Measurements from ENCODE around the gene S100A5.
"Not testable (repeated sequence)": the region's sequence is repeated elsewhere in the genome, so short reads cannot be mapped to it uniquely, and the experiment has no call there.

The S100A5 gene

DNA sequence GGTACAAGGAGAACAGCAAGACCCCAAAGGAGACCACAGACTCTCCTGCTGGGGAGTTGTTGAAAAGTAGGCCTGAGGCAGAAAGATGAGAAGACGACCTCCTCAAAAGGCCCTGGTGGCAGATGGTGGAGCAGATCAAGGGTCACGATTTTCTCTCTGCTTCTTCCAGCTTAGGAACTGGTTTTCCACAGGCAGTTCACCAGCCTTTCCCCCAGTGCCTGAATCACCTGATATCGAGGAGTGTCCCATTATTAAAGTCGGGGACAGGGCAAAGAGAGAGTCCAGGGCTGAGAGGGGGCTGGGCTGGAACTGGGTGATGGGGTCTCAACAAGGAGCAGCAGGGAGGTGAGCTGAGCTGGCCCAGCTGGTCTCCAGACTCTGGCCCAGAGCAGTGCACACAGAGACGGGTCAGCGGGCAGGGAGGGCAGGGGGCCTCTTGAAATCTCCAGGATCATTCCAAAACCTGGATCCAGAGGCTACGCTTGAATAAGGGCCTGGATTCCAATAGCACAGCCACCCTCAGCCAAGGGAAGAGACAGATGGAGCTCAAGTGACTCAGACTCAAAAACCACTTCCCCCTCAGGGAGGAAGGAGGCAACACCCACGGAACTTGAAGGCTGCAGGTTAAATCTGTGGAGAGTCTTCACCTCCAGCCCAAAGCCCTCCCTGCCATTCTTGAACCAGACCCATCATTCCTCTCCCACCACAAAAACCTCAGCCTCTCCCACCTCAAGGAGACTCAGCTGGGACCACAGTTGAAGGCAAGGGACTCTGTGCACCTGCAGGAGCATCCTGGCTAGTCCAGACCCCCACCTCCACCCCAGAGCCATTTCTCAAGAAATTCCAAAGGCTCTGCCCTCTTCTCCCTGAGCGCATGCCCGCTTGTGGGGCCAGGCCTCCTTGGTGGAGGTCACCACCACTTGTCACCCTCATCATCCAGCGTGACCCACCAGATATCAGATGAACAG, at the start of gene S100A5:
TSS of gene S100A5 (minus strand) at position 541 of the 968 bp plus-strand sequence. CDS start 743 bp downstream, outside the sequence.
- DNase-seq (ENCODE audit: low read depth) = peak; percentile 48

DNA sequence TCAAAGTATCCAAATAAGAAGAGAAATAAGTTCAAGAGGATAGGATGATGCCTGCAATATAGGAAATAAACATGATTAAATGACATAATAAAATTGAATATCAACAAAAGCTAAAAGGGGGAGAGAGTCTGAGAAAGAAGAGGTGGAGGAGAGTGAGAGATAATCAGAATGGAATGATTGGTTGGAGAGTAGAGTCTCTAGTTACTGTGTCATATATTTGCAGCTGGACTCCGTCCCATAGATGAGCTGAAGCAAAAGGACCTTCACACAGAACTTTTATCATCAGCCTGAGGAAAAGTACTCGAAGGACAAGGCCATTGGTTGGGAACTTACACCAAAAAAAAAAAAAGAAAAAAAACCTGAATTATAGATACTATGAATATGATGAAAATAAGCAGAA, 47.7 kb upstream of the S100A5 start:
- no peak for DNase-seq (ENCODE audit: low read depth)

GRCh38 chr1:153588033-153588432, 47.3 kb upstream of the S100A5 start:
- DNase-seq (ENCODE audit: low read depth) = not testable (repeated sequence)

- no peak for DNase-seq (ENCODE audit: low read depth)
Observed at GRCh38 chr1:153587314-153587713, 46.6 kb upstream of the S100A5 start.

- no peak for DNase-seq (ENCODE audit: low read depth)
Observed at GRCh38 chr1:153586347-153586746, 45.6 kb upstream of the S100A5 start.

- no peak for DNase-seq (ENCODE audit: low read depth)
Observed at GRCh38 chr1:153585006-153585405, 44.3 kb upstream of the S100A5 start.

GRCh38 chr1:153583976-153584375, 43.2 kb upstream of the S100A5 start:
- DNase-seq (ENCODE audit: low read depth) = no peak

DNA sequence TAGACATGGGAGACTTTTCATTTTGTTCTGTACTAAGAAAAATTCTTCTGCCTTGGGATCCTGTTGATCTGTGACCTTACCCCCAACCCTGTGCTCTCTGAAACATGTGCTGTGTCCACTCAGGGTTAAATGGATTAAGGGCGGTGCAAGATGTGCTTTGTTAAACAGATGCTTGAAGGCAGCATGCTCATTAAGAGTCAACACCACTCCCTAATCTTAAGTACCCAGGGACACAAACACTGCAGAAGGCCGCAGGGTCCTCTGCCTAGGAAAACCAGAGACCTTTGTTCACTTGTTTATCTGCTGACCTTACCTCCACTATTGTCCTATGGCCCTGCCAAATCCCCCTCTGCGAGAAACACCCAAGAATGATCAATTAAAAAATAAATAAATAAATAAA, 42.8 kb upstream of the S100A5 start:
- not testable (repeated sequence) for DNase-seq (ENCODE audit: low read depth)

- DNase-seq (ENCODE audit: low read depth) = not testable (repeated sequence)
Observed at GRCh38 chr1:153582836-153583235, 42.1 kb upstream of the S100A5 start.

GRCh38 chr1:153578936-153579335, 38.2 kb upstream of the S100A5 start:
- DNase-seq (ENCODE audit: low read depth) = no peak

GRCh38 chr1:153578490-153578889, 37.8 kb upstream of the S100A5 start:
- no peak for DNase-seq (ENCODE audit: low read depth)

- no peak for DNase-seq (ENCODE audit: low read depth)
Observed at GRCh38 chr1:153577624-153578051, 36.9 kb upstream of the S100A5 start.

- no peak for DNase-seq (ENCODE audit: low read depth)
Observed at GRCh38 chr1:153577138-153577537, 36.4 kb upstream of the S100A5 start.

GRCh38 chr1:153575497-153575896, 34.8 kb upstream of the S100A5 start:
- not testable (repeated sequence) for DNase-seq (ENCODE audit: low read depth)

- not testable (repeated sequence) for DNase-seq (ENCODE audit: low read depth)
Observed at GRCh38 chr1:153575081-153575491, 34.4 kb upstream of the S100A5 start.

DNA sequence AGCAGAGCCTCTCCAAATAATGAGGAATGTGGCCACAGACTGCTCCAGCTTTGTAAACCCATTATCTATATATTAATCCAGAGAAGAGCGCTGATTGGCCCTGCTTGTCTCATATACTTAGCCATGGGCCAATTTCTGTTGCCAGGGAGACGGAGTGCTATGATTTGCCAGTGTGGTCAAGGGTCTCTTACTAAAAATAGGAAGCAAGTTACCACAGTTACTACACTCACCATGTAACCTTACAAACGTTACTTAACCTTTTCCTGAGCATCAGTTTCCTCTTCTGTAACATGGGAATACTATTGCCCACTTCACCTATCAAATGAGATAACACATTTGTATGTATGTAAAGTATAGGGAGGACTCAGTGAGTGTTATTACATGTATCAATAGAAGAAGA, 32.6 kb upstream of the S100A5 start:
- no peak for DNase-seq (ENCODE audit: low read depth)

GRCh38 chr1:153572569-153573015, 31.9 kb upstream of the S100A5 start:
- no peak for DNase-seq (ENCODE audit: low read depth)

- no peak for DNase-seq (ENCODE audit: low read depth)
Observed at GRCh38 chr1:153571706-153572105, 31.0 kb upstream of the S100A5 start.

DNA sequence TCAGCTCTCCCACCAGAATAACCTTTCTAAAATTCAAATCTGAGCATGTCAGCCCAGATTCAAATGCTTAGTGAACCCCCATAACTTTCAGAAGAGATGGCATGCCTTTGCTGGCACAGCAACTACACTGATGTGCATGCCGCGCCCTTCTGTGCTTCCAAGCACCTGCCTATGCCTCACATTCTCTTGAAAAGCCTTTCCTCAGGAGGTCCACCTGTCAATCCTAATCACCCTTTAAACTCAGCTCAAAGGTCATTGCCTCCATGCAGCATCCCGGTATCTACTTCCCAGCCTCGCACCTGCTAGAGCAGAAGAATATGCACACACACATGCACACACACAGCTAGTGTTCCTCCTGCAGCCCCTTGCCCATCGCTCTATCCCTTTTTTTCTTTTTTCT, 30.1 kb upstream of the S100A5 start:
- no peak for DNase-seq (ENCODE audit: low read depth)

DNA sequence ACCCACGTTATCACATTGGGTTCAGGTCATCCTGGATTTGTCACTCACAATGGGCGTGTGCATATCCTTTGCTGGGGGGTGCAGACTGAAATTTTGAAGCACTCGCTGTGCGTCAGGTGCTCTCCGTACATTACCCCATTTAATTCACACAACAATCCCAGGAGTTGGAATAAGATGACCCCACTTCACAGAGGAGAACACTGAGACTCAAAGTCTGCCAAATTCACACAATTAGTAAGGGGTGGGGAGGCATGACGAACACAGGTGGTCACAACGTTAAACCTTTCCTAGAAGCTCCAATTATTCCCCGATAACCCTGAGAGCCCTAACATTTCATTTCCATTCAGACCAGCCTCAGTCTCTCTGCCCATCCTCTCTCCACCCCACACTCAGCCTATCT, 28.7 kb upstream of the S100A5 start:
- DNase-seq (ENCODE audit: low read depth) = no peak

DNA sequence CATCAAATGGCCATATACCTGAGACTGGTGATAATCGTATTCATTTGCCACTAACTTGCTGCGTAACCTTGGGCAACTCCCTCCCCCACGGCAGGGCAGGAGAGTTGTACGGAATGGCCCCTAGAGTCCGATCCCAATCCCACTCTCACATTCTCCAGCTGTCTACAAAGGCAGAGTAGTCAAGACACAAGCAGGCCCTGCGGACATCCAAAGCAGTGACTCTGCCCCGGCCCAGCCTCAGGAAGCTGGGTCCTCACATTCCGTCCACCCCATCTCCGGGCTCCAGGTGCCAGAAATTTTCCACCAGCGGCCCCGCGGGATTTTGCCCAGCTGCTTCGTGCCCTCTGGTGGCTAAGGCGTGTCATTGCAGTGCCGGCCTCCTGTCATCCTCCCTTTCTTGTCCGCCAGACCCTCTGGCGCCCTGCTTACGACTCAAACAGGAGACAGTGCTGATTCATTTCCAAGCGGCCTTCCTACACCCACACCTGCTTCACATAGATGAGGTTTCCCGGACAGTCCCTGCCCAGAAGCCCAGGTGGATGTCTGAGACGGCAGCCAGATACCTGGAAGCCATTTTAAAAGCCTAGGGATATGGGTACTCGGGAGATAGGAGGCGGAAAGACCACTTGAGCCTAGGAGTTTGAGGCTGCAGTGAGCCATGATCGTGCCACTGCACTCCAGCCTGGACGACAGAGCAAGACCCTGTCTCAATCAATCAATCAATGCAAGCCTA, 27.8 kb upstream of the S100A5 start:
- peak; percentile 64 for DNase-seq (ENCODE audit: low read depth)

DNA sequence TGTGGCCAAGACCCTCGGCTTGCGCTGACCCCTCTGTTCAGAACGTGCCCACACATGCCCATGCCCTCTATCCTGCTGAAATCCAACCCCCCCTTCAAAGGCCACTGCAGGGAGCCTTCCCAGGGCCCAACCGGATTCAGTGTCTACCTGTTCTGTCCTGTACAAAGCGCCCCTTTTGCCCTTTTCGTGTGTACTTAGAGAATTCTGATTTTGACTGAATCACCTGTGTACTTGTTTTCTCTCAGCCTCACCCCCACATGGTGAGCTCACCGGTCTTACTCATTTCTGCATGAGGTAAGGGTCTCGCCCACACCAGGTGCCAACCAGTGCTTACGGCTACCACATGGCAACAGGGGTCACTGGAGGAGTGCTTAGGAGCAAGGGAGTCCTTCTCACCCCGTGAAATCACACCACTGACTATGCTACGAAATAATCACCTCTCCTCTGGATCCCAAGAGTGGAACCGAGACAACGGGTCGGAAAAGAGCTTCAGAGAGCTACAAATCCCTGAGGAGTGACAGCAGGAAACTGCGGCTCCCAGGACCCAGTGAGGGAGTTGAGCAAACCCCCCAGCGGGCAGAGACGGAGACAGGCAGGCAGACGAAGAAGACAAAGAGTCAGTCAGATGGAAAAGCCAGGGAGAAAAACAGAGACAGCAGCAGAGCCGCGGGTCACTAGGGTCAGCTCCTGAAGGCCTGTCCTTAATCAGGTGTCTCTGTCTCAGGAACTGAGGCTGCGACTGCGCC, 27.1 kb upstream of the S100A5 start:
- no peak for DNase-seq (ENCODE audit: low read depth)
